AG09309 (cell line): ENCODE results near the gene WDR43.

ENCODE experiments used
- DNase-seq: peaks from one replicate; pipeline ENCODE4 v3.0.0-alpha.2; 2010; ENCODE audit warnings: low read depth
- H3K4me3 ChIP-seq: 2 replicates; pipeline ENCODE4 v1.5.1; 2011; ENCODE audit warnings: mild to moderate bottlenecking, low read depth, low read length, moderate library complexity; ENCODE audit not compliant: control insufficient read depth
- CTCF ChIP-seq: IDR thresholded peaks from 2 replicates; pipeline ENCODE4 v1.5.1; 2011; ENCODE audit warnings: mild to moderate bottlenecking, low read depth, low read length, inconsistent platforms; ENCODE audit not compliant: insufficient read depth, control insufficient read depth; ENCODE audit errors: missing control alignments

WDR43 gene

GRCh38 chr2:28944535-28945248 lies 50.2 kb downstream of the WDR43 start:
- no peak for TF ChIP-seq CTCF
- no peak for DNase-seq

GRCh38 chr2:28948160-28948559 lies 53.7 kb downstream of the WDR43 start:
- H3K4me3 ChIP-seq = no peak overlapping the region
- no peak for DNase-seq
- no peak for TF ChIP-seq CTCF

More at GRCh38 chr2:28944535-28945248, 50.2 kb downstream of the WDR43 start:
- H3K4me3 ChIP-seq = no peak overlapping the region

- H3K4me3 ChIP-seq = no peak overlapping the region
- DNase-seq = no peak
- TF ChIP-seq CTCF = no peak
Measured at GRCh38 chr2:28949190-28949589, 54.7 kb downstream of the WDR43 start.

GRCh38 chr2:28949617-28950305 lies 55.3 kb downstream of the WDR43 start:
- H3K4me3 ChIP-seq = no peak overlapping the region
- no peak for TF ChIP-seq CTCF
- no peak for DNase-seq

GRCh38 chr2:28950941-28951630 lies 56.6 kb downstream of the WDR43 start:
- DNase-seq = no peak
- TF ChIP-seq CTCF = no peak
- no peak overlapping the region for H3K4me3 ChIP-seq

GRCh38 chr2:28951910-28952835 lies 57.7 kb downstream of the WDR43 start:
- no peak for TF ChIP-seq CTCF
- no peak overlapping the region for H3K4me3 ChIP-seq
- no peak for DNase-seq
